ENCODE data around the gene HOXA6.

Gene HOXA6

GRCh38 chr7:27128776-27129728, 18.5 kb downstream of the HOXA6 start:
- H3K36me3 ChIP-seq (ENCODE audit: control insufficient read depth, insufficient read depth, low read length): no peaks in the 10 kb centered on the region
- H3K27ac ChIP-seq (ENCODE audit: insufficient read depth, low read depth, low read length, poor library complexity, severe bottlenecking): no peak overlapping the region
- no peak overlapping the region for H3K4me3 ChIP-seq (ENCODE audit: insufficient read depth, low read depth, low read length)
- WGBS, 2 experiments: 10 to 13% methylated on average over 27 to 28 of the region's 28 CpGs
- H3K27me3 ChIP-seq (ENCODE audit: control insufficient read depth, insufficient read depth, low read length, poor library complexity, severe bottlenecking): peaks cover 100% of the 10 kb centered on the region
- H3K9me3 ChIP-seq (ENCODE audit: control insufficient read depth, low read length): no peaks in the 10 kb centered on the region
- no peaks in the 10 kb centered on the region for H3K4me1 ChIP-seq (ENCODE audit: control insufficient read depth, insufficient read depth, low read length)

GRCh38 chr7:27128034-27128433, 19.5 kb downstream of the HOXA6 start:
- Histone ChIP-seq H3K9me3 (ENCODE audit: control insufficient read depth, low read length) (no peaks in the 10 kb centered on the region), H3K36me3 (ENCODE audit: control insufficient read depth, insufficient read depth, low read length) (no peaks in the 10 kb centered on the region), H3K4me1 (ENCODE audit: control insufficient read depth, insufficient read depth, low read length) (no peaks in the 10 kb centered on the region), H3K27ac (ENCODE audit: insufficient read depth, low read depth, low read length, poor library complexity, severe bottlenecking) (no peak overlapping the region), H3K27me3 (ENCODE audit: control insufficient read depth, insufficient read depth, low read length, poor library complexity, severe bottlenecking) (peaks cover 100% of the 10 kb centered on the region), H3K4me3 (ENCODE audit: insufficient read depth, low read depth, low read length) (no peak overlapping the region)
- WGBS, 2 experiments: 12 to 19% methylated on average over 2 of the region's 2 CpGs

- H3K9me3 ChIP-seq (ENCODE audit: control insufficient read depth, low read length): no peaks in the 10 kb centered on the region
- no peak overlapping the region for H3K27ac ChIP-seq (ENCODE audit: insufficient read depth, low read depth, low read length, poor library complexity, severe bottlenecking)
- no peaks in the 10 kb centered on the region for H3K4me1 ChIP-seq (ENCODE audit: control insufficient read depth, insufficient read depth, low read length)
- H3K36me3 ChIP-seq (ENCODE audit: control insufficient read depth, insufficient read depth, low read length): no peaks in the 10 kb centered on the region
- 8 to 11% methylated on average over 2 to 3 of the region's 3 CpGs for WGBS, 2 experiments
- H3K4me3 ChIP-seq (ENCODE audit: insufficient read depth, low read depth, low read length): no peak overlapping the region
- H3K27me3 ChIP-seq (ENCODE audit: control insufficient read depth, insufficient read depth, low read length, poor library complexity, severe bottlenecking): peaks cover 100% of the 10 kb centered on the region
Observed at GRCh38 chr7:27126596-27127327, 20.8 kb downstream of the HOXA6 start.

- no peak overlapping the region for H3K27ac ChIP-seq (ENCODE audit: insufficient read depth, low read depth, low read length, poor library complexity, severe bottlenecking)
- peaks cover 100% of the 10 kb centered on the region for H3K27me3 ChIP-seq (ENCODE audit: control insufficient read depth, insufficient read depth, low read length, poor library complexity, severe bottlenecking)
- no peaks in the 10 kb centered on the region for H3K4me1 ChIP-seq (ENCODE audit: control insufficient read depth, insufficient read depth, low read length)
- WGBS, 2 experiments: 11 to 14% methylated on average over 5 of the region's 5 CpGs
- H3K9me3 ChIP-seq (ENCODE audit: control insufficient read depth, low read length): no peaks in the 10 kb centered on the region
- H3K36me3 ChIP-seq (ENCODE audit: control insufficient read depth, insufficient read depth, low read length): no peaks in the 10 kb centered on the region
- no peak overlapping the region for H3K4me3 ChIP-seq (ENCODE audit: insufficient read depth, low read depth, low read length)
Observed at GRCh38 chr7:27125986-27126394, 21.6 kb downstream of the HOXA6 start.

- Histone ChIP-seq H3K4me1 (ENCODE audit: control insufficient read depth, insufficient read depth, low read length) (no peaks in the 10 kb centered on the region), H3K36me3 (ENCODE audit: control insufficient read depth, insufficient read depth, low read length) (no peaks in the 10 kb centered on the region), H3K27ac (ENCODE audit: insufficient read depth, low read depth, low read length, poor library complexity, severe bottlenecking) (no peak overlapping the region), H3K4me3 (ENCODE audit: insufficient read depth, low read depth, low read length) (no peak overlapping the region), H3K27me3 (ENCODE audit: control insufficient read depth, insufficient read depth, low read length, poor library complexity, severe bottlenecking) (peaks cover 100% of the 10 kb centered on the region), H3K9me3 (ENCODE audit: control insufficient read depth, low read length) (no peaks in the 10 kb centered on the region)
- WGBS, 2 experiments: 19 to 27% methylated on average over 8 of the region's 8 CpGs
Observed at GRCh38 chr7:27124902-27125689, 22.5 kb downstream of the HOXA6 start.

GRCh38 chr7:27124096-27124901, 23.3 kb downstream of the HOXA6 start:
- Histone ChIP-seq H3K36me3 (ENCODE audit: control insufficient read depth, insufficient read depth, low read length) (no peaks in the 10 kb centered on the region), H3K4me3 (ENCODE audit: insufficient read depth, low read depth, low read length) (no peak overlapping the region), H3K27ac (ENCODE audit: insufficient read depth, low read depth, low read length, poor library complexity, severe bottlenecking) (no peak overlapping the region), H3K9me3 (ENCODE audit: control insufficient read depth, low read length) (no peaks in the 10 kb centered on the region), H3K27me3 (ENCODE audit: control insufficient read depth, insufficient read depth, low read length, poor library complexity, severe bottlenecking) (peaks cover 100% of the 10 kb centered on the region), H3K4me1 (ENCODE audit: control insufficient read depth, insufficient read depth, low read length) (no peaks in the 10 kb centered on the region)
- 4 to 7% methylated on average over 43 of the region's 43 CpGs for WGBS, 2 experiments

GRCh38 chr7:27123477-27124053, 24.0 kb downstream of the HOXA6 start:
- Histone ChIP-seq H3K4me3 (ENCODE audit: insufficient read depth, low read depth, low read length) (no peak overlapping the region), H3K9me3 (ENCODE audit: control insufficient read depth, low read length) (no peaks in the 10 kb centered on the region), H3K27ac (ENCODE audit: insufficient read depth, low read depth, low read length, poor library complexity, severe bottlenecking) (no peak overlapping the region), H3K36me3 (ENCODE audit: control insufficient read depth, insufficient read depth, low read length) (no peaks in the 10 kb centered on the region), H3K27me3 (ENCODE audit: control insufficient read depth, insufficient read depth, low read length, poor library complexity, severe bottlenecking) (peaks cover 100% of the 10 kb centered on the region), H3K4me1 (ENCODE audit: control insufficient read depth, insufficient read depth, low read length) (no peaks in the 10 kb centered on the region)
- 8 to 10% methylated on average over 23 to 24 of the region's 26 CpGs for WGBS, 2 experiments

- no peak overlapping the region for H3K4me3 ChIP-seq (ENCODE audit: insufficient read depth, low read depth, low read length)
Observed at GRCh38 chr7:27123007-27123476, 24.5 kb downstream of the HOXA6 start.

More at GRCh38 chr7:27123007-27123476, 24.5 kb downstream of the HOXA6 start:
- peaks cover 100% of the 10 kb centered on the region for H3K27me3 ChIP-seq (ENCODE audit: control insufficient read depth, insufficient read depth, low read length, poor library complexity, severe bottlenecking)
- WGBS, 2 experiments: 2 to 7% methylated on average over 14 of the region's 14 CpGs
- H3K27ac ChIP-seq (ENCODE audit: insufficient read depth, low read depth, low read length, poor library complexity, severe bottlenecking): no peak overlapping the region
- H3K9me3 ChIP-seq (ENCODE audit: control insufficient read depth, low read length): no peaks in the 10 kb centered on the region
- H3K4me1 ChIP-seq (ENCODE audit: control insufficient read depth, insufficient read depth, low read length): no peaks in the 10 kb centered on the region
- no peaks in the 10 kb centered on the region for H3K36me3 ChIP-seq (ENCODE audit: control insufficient read depth, insufficient read depth, low read length)
